SK-N-SH treated with all-trans-retinoic acid at 6 μM for 48 hours (cell line): ENCODE data around the gene KCNG2.

Experiments
- ATAC-seq: fragments of 200-7000 bp; cut with Tn5 transposase; 3 replicates; pipeline ENCODE4 v1.9.1; 2020; ENCODE audit warnings: mild to moderate bottlenecking, moderate library complexity
- ARNTL ChIP-seq: fragments of 450-650 bp; formaldehyde crosslinking; IDR thresholded peaks from 2 replicates; pipeline ENCODE4 v1.5.0; 2020; ENCODE audit warnings: low read depth, mild to moderate bottlenecking, moderate library complexity, borderline replicate concordance
- BACH2 ChIP-seq: fragments of 250-450 bp; sonication (Bioruptor Pico); IDR thresholded peaks from 2 replicates; pipeline ENCODE4 v1.9.0; 2021; ENCODE audit warnings: mild to moderate bottlenecking, borderline replicate concordance
- CSDC2 ChIP-seq: fragments of 250-450 bp; sonication (Bioruptor Pico); IDR thresholded peaks from 2 replicates; pipeline ENCODE4 v1.5.0; 2020; ENCODE audit warnings: mild to moderate bottlenecking, moderate library complexity
- ESRRG ChIP-seq: fragments of 250-450 bp; sonication (Bioruptor Pico); IDR thresholded peaks from 2 replicates; pipeline ENCODE4 v1.6.1; 2021; ENCODE audit warnings: mild to moderate bottlenecking
- GLIS3 ChIP-seq: fragments of 250-450 bp; sonication (Bioruptor Pico); IDR thresholded peaks from 2 replicates; pipeline ENCODE4 v1.5.0; 2020; ENCODE audit warnings: mild to moderate bottlenecking, moderate library complexity
- ISL1 ChIP-seq: fragments of 250-450 bp; sonication (Bioruptor Pico); IDR thresholded peaks from 2 replicates; pipeline ENCODE4 v2.1.2; 2022; ENCODE audit warnings: mild to moderate bottlenecking, moderate library complexity
- OSR1 ChIP-seq: fragments of 250-450 bp; sonication (Bioruptor Pico); IDR thresholded peaks from 2 replicates; pipeline ENCODE4 v1.8.0; 2022; ENCODE audit warnings: moderate library complexity, mild to moderate bottlenecking, inconsistent platforms
- POU6F1 ChIP-seq: fragments of 250-450 bp; sonication (Bioruptor Pico); IDR thresholded peaks from 2 replicates; pipeline ENCODE4 v1.8.0; 2021; ENCODE audit warnings: low read depth, mild to moderate bottlenecking, moderate library complexity, borderline replicate concordance
- PPARA ChIP-seq: fragments of 250-450 bp; sonication (Bioruptor Pico); IDR thresholded peaks from 2 replicates; pipeline ENCODE4 v1.5.0; 2020; ENCODE audit warnings: mild to moderate bottlenecking, borderline replicate concordance
- RARB ChIP-seq: fragments of 250-450 bp; sonication (Bioruptor Pico); IDR thresholded peaks from 2 replicates; pipeline ENCODE4 v1.8.0; 2021; ENCODE audit warnings: mild to moderate bottlenecking, moderate library complexity
- SNAI2 ChIP-seq: fragments of 250-450 bp; sonication (Bioruptor Pico); IDR thresholded peaks from 2 replicates; pipeline ENCODE4 v1.5.0; 2020; ENCODE audit warnings: mild to moderate bottlenecking, moderate library complexity
- TCF4 ChIP-seq: fragments of 250-450 bp; sonication (Bioruptor Pico); IDR thresholded peaks from 2 replicates; pipeline ENCODE4 v1.8.0; 2021; ENCODE audit warnings: mild to moderate bottlenecking, moderate library complexity, borderline replicate concordance
- TOX ChIP-seq: fragments of 250-450 bp; sonication (Bioruptor Pico); IDR thresholded peaks from 2 replicates; pipeline ENCODE4 v1.8.0; 2021; ENCODE audit warnings: mild to moderate bottlenecking, moderate library complexity, borderline replicate concordance
- ZC3H10 ChIP-seq: fragments of 250-450 bp; sonication (Bioruptor Pico); IDR thresholded peaks from 2 replicates; pipeline ENCODE4 v1.5.1; 2021; ENCODE audit warnings: mild to moderate bottlenecking, moderate library complexity
- ZFP3 ChIP-seq: fragments of 250-450 bp; sonication (Bioruptor Pico); IDR thresholded peaks from 2 replicates; pipeline ENCODE4 v1.5.0; 2020; ENCODE audit warnings: mild to moderate bottlenecking, moderate library complexity
- ZNF565 ChIP-seq: fragments of 450-650 bp; formaldehyde crosslinking; conservative IDR thresholded peaks from 2 replicates; pipeline ENCODE4 v1.5.0; 2020; ENCODE audit warnings: low read depth, mild to moderate bottlenecking, moderate library complexity
- ZNF70 ChIP-seq: fragments of 450-650 bp; formaldehyde crosslinking; IDR thresholded peaks from 2 replicates; pipeline ENCODE4 v1.5.0; 2020; ENCODE audit warnings: mild to moderate bottlenecking, moderate library complexity
- ZNF8 ChIP-seq: fragments of 450-650 bp; formaldehyde crosslinking; IDR thresholded peaks from 2 replicates; pipeline ENCODE4 v1.5.0; 2020; ENCODE audit warnings: mild to moderate bottlenecking, moderate library complexity
- TF ChIP-seq, protein P1 (sequence below): fragments of 250-450 bp; sonication (Bioruptor Pico); IDR thresholded peaks from 2 replicates; pipeline ENCODE4 v1.5.0; 2020; ENCODE audit warnings: mild to moderate bottlenecking, moderate library complexity
- TF ChIP-seq, protein P2 (sequence below): fragments of 250-450 bp; sonication (Bioruptor Pico); IDR thresholded peaks from 2 replicates; pipeline ENCODE4 v1.5.1; 2021; ENCODE audit warnings: mild to moderate bottlenecking, moderate library complexity
- TF ChIP-seq, protein P3 (sequence below): fragments of 250-450 bp; sonication (Bioruptor Pico); IDR thresholded peaks from 2 replicates; pipeline ENCODE4 v1.8.0; 2020; ENCODE audit warnings: mild to moderate bottlenecking, moderate library complexity, borderline replicate concordance

The KCNG2 gene

GRCh38 chr18:79801641-79802040 lies 3.9 kb downstream of the KCNG2 start:
- ATAC-seq, result no peak
- TF ChIP-seq OSR1 (no peak), ZFP3 (CRISPR knock-in tag) (no peak), CSDC2 (CRISPR knock-in tag) (no peak), ISL1 (CRISPR knock-in tag) (no peak), POU6F1 (CRISPR knock-in tag) (no peak), GLIS3 (no peak), SNAI2 (CRISPR knock-in tag) (no peak), ZNF565 (no peak), ARNTL (CRISPR knock-in tag) (no peak), PPARA (no peak), TCF4 (no peak)
- TF ChIP-seq, protein P1, sequence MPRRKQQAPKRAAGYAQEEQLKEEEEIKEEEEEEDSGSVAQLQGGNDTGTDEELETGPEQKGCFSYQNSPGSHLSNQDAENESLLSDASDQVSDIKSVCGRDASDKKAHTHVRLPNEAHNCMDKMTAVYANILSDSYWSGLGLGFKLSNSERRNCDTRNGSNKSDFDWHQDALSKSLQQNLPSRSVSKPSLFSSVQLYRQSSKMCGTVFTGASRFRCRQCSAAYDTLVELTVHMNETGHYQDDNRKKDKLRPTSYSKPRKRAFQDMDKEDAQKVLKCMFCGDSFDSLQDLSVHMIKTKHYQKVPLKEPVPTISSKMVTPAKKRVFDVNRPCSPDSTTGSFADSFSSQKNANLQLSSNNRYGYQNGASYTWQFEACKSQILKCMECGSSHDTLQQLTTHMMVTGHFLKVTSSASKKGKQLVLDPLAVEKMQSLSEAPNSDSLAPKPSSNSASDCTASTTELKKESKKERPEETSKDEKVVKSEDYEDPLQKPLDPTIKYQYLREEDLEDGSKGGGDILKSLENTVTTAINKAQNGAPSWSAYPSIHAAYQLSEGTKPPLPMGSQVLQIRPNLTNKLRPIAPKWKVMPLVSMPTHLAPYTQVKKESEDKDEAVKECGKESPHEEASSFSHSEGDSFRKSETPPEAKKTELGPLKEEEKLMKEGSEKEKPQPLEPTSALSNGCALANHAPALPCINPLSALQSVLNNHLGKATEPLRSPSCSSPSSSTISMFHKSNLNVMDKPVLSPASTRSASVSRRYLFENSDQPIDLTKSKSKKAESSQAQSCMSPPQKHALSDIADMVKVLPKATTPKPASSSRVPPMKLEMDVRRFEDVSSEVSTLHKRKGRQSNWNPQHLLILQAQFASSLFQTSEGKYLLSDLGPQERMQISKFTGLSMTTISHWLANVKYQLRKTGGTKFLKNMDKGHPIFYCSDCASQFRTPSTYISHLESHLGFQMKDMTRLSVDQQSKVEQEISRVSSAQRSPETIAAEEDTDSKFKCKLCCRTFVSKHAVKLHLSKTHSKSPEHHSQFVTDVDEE (CRISPR knock-in tag), result no peak
- TF ChIP-seq, protein P2, sequence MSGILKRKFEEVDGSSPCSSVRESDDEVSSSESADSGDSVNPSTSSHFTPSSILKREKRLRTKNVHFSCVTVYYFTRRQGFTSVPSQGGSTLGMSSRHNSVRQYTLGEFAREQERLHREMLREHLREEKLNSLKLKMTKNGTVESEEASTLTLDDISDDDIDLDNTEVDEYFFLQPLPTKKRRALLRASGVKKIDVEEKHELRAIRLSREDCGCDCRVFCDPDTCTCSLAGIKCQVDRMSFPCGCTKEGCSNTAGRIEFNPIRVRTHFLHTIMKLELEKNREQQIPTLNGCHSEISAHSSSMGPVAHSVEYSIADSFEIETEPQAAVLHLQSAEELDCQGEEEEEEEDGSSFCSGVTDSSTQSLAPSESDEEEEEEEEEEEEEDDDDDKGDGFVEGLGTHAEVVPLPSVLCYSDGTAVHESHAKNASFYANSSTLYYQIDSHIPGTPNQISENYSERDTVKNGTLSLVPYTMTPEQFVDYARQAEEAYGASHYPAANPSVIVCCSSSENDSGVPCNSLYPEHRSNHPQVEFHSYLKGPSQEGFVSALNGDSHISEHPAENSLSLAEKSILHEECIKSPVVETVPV, result no peak

- ATAC-seq, result no peak
- TF ChIP-seq ZFP3 (CRISPR knock-in tag) (no peak), ARNTL (CRISPR knock-in tag) (no peak), ZNF8 (no peak), ZNF70 (CRISPR knock-in tag) (no peak), BACH2 (CRISPR knock-in tag) (no peak), RARB (CRISPR knock-in tag) (no peak), ISL1 (CRISPR knock-in tag) (no peak), ZC3H10 (no peak), OSR1 (no peak), ESRRG (CRISPR knock-in tag) (no peak), GLIS3 (no peak)
Measured at GRCh38 chr18:79802298-79802697, 4.6 kb downstream of the KCNG2 start.

- no peak for ATAC-seq
- TF ChIP-seq ZNF8 (no peak), SNAI2 (CRISPR knock-in tag) (no peak), TOX (CRISPR knock-in tag) (no peak), CSDC2 (CRISPR knock-in tag) (no peak), PPARA (no peak)
- TF ChIP-seq, protein P1 (CRISPR knock-in tag), result no peak
Measured at GRCh38 chr18:79803611-79804051, 5.9 kb downstream of the KCNG2 start.

DNA sequence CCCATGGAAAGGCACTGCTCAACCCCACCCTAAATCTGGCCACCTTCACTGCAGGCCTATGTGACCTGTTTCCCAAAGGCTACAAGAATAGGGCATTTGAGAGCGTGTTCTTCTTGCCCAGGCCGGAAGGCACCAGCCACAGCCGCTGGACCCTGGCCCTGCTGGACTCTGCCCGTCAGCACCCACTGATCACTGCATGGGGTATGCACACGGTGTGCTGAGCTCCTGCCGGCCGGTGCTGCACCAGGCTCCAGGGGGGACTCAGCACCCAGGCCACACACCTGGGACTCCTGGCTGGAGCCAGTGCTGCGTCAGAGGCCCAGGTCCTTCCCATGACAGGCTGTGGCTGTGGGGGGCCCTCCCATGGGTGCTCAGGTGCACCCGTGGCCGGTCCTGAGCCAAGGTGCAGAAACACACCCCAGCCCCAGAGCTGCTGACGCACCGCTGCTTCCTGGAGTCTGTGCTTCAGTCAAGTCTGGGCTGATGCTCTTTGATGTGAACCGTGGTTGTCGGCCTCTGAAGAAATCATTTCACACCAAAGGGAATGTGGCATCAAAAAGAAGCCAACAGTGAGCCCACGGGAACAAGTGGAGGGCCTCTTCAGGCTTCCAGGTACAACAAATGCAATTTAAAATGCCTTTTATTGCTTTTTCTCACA lies 6.5 kb downstream of the KCNG2 start:
- no peak for ATAC-seq
- TF ChIP-seq ZNF8 (no peak), POU6F1 (CRISPR knock-in tag) (no peak), ARNTL (CRISPR knock-in tag) (no peak), ISL1 (CRISPR knock-in tag) (no peak), ZNF70 (CRISPR knock-in tag) (no peak), CSDC2 (CRISPR knock-in tag) (no peak), ESRRG (CRISPR knock-in tag) (no peak), OSR1 (no peak), GLIS3 (no peak)
- TF ChIP-seq, protein P3, sequence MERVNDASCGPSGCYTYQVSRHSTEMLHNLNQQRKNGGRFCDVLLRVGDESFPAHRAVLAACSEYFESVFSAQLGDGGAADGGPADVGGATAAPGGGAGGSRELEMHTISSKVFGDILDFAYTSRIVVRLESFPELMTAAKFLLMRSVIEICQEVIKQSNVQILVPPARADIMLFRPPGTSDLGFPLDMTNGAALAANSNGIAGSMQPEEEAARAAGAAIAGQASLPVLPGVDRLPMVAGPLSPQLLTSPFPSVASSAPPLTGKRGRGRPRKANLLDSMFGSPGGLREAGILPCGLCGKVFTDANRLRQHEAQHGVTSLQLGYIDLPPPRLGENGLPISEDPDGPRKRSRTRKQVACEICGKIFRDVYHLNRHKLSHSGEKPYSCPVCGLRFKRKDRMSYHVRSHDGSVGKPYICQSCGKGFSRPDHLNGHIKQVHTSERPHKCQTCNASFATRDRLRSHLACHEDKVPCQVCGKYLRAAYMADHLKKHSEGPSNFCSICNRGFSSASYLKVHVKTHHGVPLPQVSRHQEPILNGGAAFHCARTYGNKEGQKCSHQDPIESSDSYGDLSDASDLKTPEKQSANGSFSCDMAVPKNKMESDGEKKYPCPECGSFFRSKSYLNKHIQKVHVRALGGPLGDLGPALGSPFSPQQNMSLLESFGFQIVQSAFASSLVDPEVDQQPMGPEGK (CRISPR knock-in tag), result no peak
